HG02642 (cell line): ENCODE data around the gene CCDC9B.

Experiments used
- ATAC-seq: cut with Tn5 transposase; IDR thresholded peaks from one replicate; pipeline ENCODE4 v1.9.1; 2021; ENCODE audit warnings: mild to moderate bottlenecking; ENCODE audit not compliant: unreplicated experiment, poor library complexity

CCDC9B gene

DNA sequence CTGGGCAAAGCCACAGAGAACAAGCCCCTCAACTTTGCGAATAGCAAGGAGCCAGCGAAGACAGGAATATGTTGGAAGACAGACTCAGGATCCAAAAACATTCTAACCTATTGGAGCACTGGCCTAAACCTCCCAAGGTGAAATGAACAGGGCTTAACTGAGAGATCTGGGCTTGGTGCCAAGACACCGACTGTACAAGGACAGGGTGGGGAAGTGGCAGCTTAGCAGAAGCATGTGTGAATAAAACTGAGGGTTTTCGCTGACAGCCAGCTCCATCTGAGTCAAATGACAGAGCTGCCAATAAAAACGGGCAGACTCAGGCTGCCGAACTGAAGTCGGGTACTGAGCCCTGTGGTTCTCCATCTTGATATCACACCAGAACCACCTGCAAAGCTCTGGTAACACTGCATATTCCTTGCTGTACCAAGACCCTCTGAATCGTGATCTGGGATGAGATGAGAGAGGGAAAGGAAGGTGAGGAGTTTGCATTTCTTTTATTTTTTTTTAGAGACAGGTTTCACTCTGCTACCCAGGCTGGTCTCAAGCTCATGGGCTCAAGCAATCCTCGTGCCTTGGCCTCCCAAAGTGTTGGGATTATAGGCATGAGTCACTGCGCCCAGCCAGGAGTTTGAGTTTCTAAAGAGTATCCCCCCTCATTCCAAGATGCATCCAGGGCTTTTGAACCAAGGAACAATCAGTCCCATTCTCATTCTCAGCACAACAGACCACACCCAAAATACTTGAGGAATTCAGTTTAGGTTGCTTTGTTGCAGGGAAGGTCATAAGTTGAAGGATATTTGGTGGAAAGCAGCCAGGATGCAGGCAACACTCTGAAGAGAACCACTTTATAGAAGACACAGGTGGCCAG is 27.0 kb downstream of the CCDC9B start:
- no peak for ATAC-seq

DNA sequence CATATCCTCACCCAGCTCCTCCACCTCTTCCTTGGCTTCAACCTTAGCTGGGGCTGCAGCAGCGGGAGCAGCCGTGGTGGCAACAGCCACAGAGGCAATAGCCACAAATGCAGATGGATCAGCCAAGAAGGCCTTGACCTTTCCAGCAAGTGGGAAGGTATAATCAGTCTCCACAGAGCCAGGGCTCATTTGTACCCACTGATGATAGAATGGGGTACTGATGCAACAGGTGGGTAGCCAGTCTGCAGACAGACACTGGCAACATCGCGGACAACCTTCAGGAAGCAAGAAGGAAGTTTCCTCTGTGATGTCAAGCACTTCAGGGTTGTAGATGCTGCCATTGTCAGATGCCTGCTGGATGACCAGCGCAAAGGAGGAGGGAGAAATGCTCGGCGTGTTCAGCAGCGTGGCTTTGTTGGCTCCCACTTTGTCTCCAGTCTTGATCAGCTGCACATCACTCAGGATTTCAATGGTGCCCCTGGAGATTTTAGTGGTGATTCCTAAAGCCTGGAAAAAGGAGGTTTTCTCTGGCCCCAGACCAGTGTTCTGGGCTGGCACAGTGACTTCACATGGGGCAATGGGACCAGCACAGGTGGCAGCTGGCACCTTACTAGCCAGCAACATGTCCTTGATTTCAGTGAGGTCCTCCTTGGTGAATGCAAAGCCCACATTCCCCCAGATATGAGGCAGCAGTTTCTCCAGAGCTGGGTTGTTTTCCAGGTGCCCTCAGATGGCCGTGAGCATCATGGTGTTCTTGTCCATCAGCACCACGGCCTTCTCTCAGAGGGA is 28.2 kb downstream of the CCDC9B start:
- no peak for ATAC-seq

DNA sequence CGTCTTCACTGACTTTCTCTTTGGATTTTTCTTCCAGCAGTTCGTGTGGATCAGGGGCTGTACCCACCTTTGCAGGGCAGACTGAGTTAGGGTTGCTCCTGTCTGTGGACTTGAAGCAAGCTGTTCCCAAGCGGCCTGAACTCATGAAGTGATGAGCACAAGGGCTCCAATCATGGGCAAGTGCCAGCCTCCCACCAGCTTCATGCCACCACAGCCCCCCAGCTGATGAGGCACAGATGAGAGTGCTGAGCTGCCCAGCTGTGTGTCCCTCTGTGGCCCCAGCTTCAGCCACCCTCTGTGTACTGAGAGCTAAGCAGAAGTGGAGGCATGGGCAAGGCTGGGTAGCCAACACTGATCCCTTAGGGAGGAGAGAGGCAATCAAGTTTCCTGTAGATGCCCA is 29.7 kb downstream of the CCDC9B start:
- no peak for ATAC-seq

DNA sequence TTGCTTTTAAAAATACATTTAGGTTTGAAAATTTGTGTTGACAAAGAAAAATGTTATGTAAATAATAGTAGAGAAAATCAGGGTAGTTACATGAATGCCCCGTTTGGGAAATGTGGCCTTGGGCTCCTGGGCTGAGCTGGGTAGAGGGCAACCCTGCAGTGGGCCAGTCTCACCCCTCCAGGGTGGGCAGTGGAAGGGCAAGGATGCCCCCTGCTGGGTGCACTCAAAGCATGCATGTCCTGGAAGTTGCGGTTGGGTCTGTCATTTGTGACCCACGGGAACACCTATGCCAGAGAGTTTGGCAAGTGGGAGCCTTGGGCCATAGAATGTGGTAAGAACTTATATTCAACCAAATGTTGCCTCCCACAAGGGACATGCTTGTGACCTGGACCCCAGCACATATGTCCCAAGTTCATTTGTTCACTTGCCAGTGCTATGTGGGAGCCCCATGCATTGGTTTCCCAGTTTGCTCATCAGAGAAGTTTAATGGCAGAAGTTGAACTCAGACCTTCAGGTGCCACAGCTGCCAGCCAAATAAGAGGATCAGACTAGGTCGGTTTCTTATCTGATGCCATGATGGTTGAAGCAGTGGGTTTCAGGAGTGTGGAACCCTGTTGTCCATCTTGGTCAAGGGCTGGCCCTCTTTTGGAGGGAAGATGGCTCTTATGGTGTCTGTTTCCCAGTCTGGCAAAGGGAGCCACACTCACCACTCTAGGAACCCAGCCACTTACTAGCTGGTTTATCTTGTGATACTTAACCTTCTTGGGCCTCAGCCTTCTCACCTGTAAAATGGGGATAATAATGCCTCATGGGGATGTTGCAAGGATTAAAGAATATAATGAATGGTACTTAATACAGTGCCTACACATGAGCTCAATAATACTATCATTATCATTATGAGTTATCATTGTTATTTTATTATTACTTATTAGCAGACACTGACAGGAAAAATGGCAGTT is 30.5 kb downstream of the CCDC9B start:
- ATAC-seq, result no peak

DNA sequence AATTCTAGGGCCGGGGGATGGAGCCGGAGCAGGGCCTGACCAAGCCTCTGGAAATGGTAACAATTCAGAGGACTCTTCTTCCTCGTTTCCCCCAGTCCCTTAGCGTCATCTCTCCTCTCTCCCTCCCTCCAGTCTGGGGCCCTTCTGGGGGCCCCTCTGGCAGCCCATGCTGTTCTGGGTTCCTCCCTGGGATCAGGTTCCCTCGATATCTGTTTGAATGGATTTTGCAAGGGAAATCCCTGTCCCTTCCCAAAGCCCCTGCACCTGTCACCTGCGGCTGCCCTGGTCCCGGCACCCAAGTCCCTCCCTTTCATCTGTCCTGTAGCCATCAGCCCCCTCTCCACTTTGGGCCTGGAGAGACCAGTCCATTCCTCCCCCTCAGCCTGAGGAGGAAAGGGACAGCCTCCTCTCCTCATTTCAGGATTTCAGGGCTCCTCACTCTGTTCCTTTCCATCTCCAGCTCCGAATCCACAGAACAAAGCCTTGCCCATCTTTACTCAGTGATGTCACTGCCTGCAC is 31.3 kb downstream of the CCDC9B start:
- ATAC-seq, result no peak

DNA sequence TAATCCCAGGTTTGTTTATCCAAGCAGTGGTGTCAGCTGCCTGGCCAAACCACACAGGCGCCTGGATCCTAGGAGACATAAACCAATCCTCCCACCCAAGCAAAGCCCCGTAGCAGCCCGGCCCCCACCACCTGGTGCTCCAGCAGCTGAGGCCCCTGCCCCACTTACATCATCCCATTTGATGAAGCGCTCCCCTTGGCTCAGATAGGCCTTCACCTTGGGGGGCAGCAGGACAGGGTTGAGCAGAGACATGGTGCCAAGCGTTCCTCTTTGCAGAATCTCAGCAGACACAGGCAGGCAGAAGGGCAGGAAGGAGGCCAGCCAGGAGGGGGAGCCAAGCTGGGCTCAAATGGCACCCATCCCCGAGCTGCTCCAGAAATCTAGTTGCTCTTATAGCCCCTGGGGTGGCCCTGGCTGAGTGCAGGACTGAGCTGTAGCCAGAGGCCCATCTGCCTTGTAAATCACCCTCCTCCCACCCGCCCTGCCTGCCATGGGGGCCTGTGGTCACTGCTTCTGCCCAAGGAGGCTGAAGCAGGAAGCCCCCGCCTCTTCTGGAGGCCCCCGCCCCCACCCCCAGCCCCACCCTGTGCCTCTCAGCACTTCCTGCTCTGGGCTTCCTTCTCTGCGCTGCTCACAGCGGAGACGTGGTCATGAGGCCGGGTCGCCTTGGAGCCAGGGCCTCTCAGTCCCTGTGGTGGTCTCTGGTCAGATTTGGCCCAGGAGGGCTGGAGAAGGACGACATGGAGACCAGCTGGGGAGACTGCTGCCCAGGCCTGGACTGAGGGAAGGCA is 33.1 kb downstream of the CCDC9B start, which contains the start of gene PLCB2:
TSS of gene PLCB2 (minus strand) at position 515 of the 791 bp plus-strand sequence. CDS start at position 252, 263 bp downstream.
- ATAC-seq, result peak; percentile 62

DNA sequence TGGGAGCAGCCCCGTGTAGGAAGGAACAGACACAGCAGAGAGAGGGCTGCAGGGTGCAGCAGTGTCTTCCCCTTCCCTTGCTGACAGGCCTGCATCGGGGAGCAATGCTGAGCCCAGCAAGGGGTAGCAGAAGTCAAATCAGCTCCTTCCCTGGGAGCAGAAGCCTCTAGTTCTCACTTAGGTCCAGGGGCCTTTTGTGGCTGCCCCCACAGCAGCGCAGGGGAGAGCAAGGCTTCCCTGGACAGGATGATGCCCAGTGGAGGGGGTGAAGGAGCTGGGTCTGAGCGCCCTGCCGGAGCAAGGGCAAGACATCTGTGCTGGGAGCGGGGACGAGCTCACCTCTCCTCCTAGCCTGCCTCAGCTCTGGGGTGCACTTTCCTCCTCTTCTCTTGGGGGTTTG is 33.8 kb downstream of the CCDC9B start:
- peak; percentile 16 for ATAC-seq

DNA sequence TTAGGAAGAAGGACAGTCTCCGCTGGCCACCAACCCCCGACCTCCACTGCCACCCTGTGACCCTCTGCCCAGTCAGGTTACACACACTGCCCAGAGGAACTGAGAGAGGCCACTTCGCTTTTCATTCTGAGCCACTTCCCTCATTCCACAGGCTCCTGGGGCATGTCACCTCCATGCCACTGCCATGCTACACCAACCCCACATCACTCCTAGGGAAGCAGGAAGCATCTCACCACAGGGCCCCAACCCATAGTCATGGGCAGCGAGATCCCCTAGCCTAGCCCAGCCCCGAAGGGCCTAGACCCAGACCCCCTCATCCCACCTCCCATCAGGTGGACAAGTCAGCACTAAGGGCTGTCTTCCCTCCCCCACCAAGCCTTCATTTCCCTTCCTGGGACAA is 34.4 kb downstream of the CCDC9B start:
- no peak for ATAC-seq

DNA sequence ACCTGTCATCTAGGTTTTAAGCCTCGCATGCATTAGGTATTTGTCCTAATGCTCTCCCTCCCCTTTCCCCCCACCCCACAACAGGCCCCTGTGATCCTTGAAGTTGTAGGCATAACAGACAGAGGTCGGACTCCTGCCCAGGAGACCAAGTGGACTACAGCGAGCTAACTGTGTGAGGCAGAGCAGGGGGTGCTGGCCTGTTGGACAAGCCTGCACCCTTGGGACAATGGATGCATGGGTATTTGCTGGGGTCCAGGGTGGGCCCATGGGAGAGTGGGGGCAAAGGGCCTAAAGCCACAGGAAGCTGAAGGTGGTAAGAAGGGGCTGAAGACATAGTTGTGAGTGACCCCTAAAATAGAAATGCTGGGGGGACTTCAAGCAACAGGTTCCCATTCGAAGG is 35.5 kb downstream of the CCDC9B start:
- no peak for ATAC-seq

DNA sequence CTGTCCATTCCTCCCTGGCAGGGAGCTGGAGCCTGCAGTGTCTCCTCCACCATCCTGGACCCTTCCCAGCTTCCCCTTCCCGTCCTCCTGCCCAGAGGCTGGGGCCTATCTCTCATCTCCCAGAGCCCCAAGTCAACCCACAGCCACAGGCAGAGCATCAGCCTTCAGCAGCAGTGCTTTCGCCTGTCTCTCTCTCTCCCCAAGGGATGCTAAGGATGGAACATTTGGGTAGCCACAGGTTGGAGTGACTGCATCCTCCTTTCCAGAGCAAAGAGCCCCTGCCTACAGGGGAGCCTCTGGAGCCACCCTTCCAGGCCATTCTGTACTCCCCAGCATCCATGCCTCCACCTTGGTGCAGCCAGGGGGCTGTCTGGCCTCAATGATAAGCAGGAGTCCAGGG is 37.2 kb downstream of the CCDC9B start:
- no peak for ATAC-seq

DNA sequence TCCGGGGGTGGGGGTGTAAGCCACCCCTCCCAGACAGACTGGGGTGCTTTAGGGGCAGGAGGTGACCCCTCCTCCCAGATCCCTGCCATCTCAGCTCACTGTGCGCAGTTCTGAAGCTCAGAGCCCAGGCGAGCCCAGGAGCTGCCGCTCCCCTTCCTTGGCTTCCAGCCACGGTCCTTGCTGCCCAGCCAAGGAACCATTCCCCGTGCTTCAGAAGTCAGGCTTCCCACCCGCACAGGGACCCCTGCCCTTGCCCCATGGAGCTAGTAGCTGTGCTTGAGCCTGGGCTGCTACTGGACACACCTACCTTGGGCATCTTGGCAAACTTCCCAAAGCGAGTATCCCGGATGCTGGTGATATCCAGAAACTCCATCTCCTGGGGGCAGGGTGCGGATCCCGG is 37.8 kb downstream of the CCDC9B start:
- ATAC-seq, result no peak

DNA sequence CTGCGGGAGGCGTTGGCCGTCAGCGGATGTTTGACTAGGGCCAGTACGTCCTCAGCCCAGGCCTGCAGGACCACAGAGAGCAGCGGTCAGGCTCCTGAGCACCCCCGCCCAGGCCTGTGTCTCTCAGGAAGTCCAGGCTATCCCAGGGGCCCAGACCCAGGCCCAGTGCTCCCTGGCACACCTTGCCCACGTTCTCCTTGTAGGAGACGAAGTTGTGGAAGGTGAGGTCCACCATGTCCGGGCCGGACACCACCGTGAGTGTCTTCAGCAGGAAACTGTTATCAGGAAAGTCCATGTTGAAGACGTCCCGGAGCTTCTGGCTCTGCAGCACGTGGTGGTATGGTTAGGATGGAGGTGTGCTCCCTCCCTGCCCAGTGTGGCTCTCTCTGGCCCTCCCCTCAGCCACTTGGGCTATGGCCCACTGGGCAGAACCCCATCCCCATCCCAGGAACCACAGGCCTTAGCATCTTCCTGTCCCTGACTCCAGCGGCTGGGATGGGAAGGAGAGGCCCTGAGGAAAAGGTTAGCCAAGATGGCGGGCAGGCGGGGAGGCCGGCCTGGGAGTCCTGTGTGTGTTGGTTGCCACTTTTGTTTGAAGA is 38.4 kb downstream of the CCDC9B start:
- ATAC-seq, result no peak

DNA sequence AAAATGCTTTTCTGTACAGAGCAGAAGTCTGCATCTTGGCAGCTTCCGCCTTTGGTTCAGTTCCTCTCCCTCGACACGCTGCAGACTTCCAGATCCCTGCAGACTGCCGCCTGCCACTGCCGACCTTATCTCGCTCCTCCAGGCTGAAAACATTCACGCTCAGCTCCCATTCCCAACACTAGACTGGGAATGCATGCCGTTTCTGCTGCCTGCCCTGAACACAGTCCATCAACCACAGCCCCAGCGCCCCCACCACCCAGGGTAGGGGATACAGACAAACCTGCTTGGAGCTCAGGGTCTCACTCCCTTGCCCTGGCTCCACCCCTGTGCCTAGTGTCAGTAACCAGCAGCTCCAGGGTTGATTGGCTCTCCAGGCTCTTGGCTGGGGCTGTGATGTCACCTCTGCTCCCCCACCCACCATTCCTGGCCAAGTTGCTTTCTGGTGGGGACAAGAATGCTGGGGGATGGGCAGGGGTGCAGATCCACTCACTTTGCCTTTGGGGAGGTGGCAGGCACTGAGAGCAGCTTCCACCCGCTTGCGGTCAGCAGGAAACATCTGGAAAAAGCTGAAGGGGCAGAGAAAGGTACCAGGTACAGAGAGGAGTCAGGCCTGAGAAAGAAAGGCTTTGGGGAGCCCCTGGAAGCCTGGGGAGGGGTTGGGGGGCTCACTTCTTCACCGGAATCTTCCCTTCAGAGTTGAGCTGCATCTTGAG is 39.1 kb downstream of the CCDC9B start:
- ATAC-seq, result no peak

DNA sequence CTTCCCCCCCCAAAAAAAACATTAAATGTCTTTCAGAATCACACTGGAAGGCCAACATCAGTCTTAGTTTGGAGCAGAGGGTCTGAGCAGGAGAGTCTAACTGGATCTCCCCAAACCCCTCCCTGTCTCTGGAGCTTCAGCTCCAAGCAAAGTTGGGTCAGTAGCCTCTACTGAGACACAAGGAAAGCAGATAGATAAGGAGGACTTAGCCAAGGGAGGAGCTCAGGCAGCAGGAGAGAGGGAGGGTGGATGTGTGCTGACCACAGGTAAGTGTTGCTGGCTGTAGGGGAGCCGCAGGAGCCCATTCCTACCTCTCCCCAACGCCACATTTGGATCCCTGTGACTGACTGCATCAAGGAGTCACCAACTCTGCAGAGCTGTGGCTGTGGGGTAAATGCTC is 40.0 kb downstream of the CCDC9B start:
- ATAC-seq, result no peak

DNA sequence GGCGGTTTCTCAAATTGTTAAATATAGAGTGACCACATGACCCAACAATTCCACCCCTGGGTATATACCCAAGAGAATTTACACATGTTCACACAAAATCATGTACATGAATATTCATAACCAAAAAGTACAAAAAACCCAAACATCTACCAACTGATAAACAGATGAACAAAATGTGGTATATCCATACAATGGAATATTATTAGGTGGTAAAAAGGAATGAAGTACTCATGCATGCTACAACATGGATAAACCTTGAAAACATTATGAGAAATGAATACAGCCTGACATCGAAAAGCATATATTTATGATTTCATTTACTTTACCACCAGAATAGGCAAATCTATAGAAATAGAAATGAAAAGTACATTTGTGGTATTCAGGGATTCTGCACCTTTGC is 40.4 kb downstream of the CCDC9B start:
- no peak for ATAC-seq

DNA sequence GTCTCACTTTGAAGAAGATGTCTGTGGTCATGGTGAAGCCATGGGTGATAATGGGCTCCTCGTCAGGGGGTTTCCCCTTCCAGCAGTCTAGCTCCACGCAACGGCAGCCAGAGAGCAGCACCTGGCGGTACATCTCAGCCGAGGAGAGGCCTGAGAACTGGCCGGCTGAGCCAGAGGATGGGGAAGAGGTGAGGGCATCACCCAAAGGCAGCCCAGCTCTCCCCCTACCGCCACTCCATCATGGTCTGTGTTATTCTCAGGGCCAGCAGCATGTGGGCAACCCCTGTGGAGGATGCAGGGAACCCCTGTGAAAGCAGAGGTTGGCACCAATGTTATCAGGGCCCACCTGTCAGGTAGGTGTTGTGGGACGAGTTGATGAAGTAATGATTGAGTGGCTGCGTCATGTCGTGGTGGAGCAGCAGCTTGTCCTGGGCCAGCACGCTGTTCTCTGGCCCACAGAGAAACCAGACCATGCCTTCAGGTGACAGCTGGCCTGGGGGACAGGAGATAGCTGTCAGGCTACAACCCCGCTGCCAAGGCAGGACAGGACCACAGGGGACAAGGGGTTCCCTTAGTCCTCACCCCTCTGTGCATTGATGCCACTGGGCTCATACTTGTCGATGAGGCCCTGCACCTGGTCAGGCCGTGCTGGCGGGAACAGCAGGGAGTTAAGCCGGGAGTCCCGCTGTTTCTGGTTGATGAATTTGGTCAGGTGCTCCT is 42.4 kb downstream of the CCDC9B start:
- no peak for ATAC-seq

DNA sequence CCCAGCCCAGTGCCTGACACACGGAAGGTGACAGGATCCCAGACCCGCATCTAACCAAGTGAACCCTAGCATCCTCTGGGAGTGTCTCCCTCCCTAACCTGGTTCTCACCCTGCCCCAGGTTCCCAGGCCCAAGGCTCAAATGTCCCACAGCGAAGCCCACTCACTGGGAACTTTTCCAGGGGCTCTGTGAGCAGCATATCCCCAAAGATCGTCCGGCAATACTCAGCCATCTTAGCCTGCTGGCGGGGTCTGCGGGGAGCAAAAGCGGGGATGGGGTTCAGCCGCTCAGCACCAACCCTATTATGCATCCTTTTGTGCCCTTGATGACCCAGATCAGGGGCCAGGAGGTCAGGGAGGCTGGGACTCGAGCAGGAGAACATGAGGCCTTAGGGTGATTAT is 43.4 kb downstream of the CCDC9B start:
- no peak for ATAC-seq
